ENCODE measurements around the gene LPCAT1.

- no peak for TF ChIP-seq TSHZ2 (CRISPR knock-in tag; IDR thresholded peaks at IDR 0.05)
- TF ChIP-seq POU6F1 (CRISPR knock-in tag; IDR thresholded peaks at IDR 0.05; ENCODE audit: borderline replicate concordance, low read depth), result no peak
- no peak for TF ChIP-seq PATZ1 (CRISPR knock-in tag; IDR thresholded peaks at IDR 0.05; ENCODE audit: borderline replicate concordance)
- no peak for TF ChIP-seq ZC3H10 (CRISPR knock-in tag; IDR thresholded peaks at IDR 0.05)
Observed at GRCh38 chr5:1504617-1505016, 19.1 kb downstream of the LPCAT1 start.
